HG02798 (cell line): ENCODE measurements around the gene SERPINA3.

Experiments
- ATAC-seq: cut with Tn5 transposase; IDR thresholded peaks from one replicate; pipeline ENCODE4 v1.9.1; 2021; ENCODE audit warnings: mild to moderate bottlenecking; ENCODE audit not compliant: unreplicated experiment, poor library complexity

SERPINA3 gene

DNA sequence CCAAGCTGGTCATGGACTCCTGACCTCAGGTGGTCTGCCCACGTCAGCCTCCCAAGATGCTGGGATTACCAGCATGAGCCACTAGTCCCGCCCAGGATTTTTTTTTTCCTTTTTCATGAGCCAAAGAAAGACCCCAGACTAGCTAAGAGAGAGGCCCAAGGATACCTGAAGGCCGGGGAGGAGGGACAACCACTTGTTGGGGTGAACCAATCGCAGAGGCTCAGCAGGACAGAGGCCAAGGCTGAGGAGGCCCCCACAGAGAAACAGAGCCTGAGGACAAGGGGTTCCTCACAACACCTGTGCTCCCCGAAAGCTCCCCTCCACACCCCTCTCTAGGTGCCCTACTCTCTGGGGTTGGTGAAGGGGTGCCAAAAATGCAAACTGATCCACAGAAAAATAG lies 1.0 kb upstream of the SERPINA3 start:
- no peak for ATAC-seq

GRCh38 chr14:94612580-94613554 lies 676 bp downstream of the SERPINA3 start:
- ATAC-seq = no peak

GRCh38 chr14:94613720-94614644 lies 1.8 kb downstream of the SERPINA3 start:
- ATAC-seq = no peak

DNA sequence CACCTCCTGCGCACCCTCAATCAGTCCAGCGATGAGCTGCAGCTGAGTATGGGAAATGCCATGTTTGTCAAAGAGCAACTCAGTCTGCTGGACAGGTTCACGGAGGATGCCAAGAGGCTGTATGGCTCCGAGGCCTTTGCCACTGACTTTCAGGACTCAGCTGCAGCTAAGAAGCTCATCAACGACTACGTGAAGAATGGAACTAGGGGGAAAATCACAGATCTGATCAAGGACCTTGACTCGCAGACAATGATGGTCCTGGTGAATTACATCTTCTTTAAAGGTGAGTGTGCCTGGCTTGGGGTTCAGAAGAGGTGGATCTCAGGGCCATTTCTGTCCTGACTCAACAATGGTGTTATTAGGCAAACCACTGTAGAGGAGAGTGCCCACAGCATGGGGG lies 2.6 kb downstream of the SERPINA3 start:
- no peak for ATAC-seq

DNA sequence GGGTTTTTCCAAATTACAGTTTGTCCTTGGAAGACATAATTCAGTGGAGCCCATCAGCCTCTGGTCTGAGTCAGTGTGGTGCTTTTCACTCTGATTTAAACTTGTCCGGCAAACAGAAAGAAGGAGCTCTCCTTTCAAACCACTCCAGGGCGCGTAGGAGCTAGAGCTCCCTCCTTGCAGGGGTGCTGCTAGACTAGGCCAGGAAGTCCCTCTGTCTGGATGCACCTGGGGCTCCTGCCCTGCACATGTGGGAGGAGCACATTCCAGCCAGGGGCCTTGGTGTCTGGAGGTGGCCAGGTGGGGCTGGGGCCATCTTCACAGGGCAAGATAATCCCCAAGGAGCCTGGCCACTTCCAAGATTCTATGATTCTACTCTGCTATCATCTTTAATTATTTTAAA lies 3.1 kb downstream of the SERPINA3 start:
- ATAC-seq = no peak

GRCh38 chr14:94615823-94616570 lies 3.8 kb downstream of the SERPINA3 start:
- ATAC-seq = no peak

GRCh38 chr14:94617366-94617941 lies 5.3 kb downstream of the SERPINA3 start:
- ATAC-seq = no peak

DNA sequence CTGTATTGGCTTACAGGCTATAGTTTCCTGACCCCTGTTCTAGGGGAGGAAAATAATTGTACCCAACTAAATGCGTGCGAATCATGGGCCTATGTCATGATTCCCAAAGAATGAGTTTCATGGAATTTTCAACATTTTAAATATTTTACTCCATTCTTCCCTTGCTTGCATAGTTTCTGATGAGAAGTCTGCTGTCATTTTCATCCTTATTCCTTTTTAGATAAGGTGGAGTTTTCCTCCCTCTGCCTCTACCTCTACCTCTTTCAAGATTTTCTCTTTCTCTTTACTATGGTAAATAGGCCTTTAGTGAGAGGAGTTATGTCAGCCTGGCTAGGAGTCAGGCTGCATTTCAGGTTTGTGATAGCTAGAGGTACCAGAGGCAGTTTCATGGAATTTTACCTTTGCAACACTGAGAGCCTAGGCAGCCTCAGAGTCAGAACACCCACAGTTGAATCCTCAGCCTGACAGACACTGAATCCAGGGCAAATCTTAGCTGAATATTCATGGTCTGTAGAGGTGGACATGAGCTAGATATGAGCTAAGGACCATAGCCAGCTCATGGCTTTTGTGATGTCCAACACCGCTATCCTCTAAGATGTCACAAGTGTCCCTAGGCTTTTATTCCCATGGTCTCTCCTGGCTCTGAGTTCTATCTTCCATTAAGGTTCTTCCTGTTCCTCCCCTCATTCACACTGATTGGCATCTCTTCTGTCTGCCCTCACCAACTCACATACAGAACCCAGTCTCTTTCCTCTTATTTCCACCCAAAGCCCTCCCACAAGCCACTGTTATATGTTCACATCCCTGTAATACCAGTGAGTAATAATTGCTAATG lies 6.0 kb downstream of the SERPINA3 start:
- ATAC-seq = no peak

DNA sequence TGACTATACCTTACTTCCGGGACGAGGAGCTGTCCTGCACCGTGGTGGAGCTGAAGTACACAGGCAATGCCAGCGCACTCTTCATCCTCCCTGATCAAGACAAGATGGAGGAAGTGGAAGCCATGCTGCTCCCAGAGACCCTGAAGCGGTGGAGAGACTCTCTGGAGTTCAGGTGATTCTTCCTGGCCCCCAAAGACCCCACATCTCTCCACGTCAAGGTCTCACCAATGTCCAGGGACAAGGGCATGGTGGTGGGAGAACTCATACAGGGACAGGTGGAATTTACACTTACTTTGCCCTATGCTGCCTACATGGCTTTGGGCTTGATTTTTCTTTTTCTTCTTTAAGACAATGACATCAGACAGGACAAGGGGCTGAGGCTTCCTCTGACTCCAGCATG lies 7.1 kb downstream of the SERPINA3 start:
- ATAC-seq = no peak

DNA sequence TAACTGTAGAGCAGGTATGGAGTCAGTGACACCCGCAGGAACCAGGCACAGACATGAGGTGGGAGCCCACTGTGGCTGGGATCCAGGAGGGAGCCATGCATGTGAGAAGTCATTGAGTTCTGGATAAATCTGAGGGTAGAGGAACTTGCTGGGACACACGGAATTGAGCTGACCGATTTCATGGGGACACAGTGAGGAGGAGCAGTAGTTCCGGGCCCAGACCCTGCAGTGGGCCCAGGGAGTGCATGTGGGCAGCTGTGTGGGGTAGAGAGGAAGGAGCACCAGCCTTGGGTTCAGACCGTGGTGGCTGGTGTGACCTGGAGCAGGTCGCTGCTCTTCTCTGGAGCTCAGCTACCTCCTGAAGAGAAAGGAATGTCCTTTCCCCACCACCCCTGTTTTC lies 8.4 kb downstream of the SERPINA3 start:
- ATAC-seq = no peak

DNA sequence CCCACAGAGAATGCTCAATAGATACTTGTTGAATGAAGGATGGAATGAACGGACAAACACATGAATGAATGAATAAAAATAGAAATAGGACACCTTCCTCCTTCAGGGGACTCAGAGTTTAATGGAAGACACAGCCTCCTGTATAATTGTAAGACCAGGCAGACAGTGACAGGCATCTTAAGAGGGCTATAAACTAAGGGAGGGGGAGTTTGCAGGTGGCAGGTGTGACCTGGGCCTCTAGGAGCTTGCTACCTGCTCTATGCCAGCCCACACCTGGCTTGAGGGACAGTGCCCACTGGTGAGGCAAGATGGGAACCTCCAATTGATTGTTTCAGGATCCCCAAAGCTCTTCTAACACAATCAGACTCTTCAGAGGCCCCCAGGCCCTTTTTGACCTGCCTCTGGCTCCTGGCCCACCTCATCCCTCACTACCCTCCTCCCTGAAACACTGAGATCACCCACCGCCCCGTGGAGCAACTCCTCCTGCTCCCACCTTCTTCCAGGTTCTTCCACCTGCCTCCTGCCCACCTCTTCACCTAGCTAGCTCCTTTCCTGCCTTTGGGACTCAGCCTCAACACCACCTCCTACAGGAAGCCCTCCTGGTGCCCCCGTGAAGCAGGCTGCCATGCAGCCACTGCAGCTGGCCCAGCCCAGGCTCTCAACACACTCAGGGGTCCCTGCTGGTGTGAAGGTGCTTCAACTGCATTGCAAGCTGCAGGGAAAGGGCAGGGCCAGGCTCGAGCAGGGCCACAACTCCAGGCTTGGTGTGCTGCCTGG lies 9.4 kb downstream of the SERPINA3 start:
- no peak for ATAC-seq

DNA sequence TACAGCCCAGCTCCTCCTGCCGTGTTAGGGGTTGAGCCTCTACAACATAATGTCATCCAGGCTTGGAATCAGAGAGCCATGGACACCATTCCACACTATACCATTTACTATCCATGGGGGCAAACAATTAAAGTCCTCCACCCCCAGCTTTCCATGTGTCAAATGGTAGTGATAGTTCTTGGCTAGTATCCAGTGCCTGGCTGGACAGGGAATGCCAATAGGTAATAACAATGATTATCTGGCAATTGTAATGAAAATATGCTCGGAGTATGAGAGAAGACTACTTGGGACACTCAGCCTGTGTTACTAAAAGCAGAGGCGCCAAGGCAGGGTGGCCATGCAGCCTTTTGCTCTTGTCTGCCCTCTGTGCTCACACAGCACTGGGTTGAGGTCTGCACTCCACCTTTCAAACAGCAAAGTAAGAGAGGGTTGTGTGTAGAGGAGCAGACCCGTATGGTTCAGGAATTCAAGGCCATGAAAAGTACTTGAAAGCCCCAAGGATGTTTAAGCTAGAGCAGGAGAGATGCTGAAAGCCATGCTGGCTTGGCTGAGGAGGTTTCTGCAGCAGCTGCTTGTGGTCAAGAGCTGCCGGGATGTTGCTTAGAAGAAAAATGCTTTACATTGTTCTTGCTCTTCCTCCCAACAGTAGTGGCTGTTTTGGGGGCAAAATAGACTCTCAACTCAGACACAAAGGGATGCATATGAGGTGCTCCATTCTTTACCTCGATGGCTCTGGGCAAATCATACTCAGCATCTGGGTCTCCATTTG lies 10.6 kb downstream of the SERPINA3 start:
- no peak for ATAC-seq

GRCh38 chr14:94623422-94623809 lies 11.2 kb downstream of the SERPINA3 start:
- ATAC-seq = no peak

- no peak for ATAC-seq
Observed at GRCh38 chr14:94623856-94624499, 11.8 kb downstream of the SERPINA3 start.

DNA sequence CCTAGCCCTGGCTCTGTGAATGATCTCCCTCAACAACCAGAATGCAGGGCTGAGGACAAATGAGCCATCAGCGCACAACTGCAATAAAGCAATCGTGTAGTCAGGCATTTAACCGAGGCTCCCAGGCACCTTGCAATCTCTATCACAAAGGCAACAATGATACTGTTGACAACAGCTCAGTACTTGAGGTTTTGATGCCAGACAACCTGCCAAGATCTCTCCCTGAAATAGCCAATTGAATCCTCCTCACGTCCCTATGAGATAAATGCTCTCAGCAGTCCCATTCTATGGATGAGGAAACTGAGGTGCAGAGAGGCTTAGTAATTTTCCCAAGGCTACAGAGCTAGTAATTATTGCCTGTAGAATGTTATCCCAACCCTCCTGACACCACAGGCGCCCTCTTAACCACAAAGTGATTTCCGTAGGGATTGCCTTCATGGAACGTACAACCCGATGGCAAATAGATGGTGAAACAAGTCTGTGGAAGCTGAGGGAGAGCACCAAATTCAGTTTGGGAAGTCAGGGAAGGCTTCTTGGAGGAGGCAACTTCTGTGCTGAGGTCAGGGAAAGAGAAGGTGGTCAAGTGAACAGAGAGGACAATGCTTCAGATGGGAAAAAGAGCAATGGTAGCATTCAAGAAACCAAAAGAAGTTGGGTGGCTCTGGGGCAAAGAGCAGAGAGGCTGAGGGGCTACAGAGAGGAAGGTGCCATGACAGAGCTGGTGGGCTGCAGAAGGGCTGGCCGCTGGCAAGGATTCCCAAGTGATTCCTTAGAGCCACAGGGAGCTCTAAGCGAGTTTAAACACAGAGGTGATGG lies 12.6 kb downstream of the SERPINA3 start:
- ATAC-seq = no peak

- no peak for ATAC-seq
Observed at GRCh38 chr14:94625353-94625635, 13.1 kb downstream of the SERPINA3 start.

DNA sequence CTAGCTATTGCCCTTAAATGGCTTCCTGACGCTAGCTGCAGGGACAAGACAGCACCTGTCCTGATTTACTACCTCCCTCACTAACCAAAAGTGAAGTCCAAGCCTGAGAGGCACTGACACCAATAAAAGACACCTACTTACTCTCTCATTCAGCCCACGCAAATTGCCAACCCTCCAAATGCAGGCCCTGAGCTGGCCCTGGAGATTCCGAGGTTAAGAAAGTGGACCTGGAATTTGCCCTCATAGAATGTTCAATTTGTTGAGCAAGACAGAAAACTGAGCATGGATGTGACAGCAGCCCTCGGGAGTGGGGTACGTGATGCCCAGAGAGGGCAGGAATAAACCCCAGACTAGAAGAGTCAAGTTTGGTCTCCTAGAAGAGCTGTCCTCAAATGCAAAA lies 16.4 kb downstream of the SERPINA3 start:
- no peak for ATAC-seq
